ENCODE data around the gene KLHL36.
"Not testable (repeated sequence)": the region's sequence is repeated elsewhere in the genome, so short reads cannot be mapped to it uniquely, and the experiment has no call there.

KLHL36 gene

GRCh38 chr16:84631153-84631466, 17.2 kb upstream of the KLHL36 start:
- no peak for TF ChIP-seq ARNTL (CRISPR knock-in tag; IDR thresholded peaks at IDR 0.05; ENCODE audit: borderline replicate concordance, low read depth)
- no peak for TF ChIP-seq ISL1 (CRISPR knock-in tag; IDR thresholded peaks at IDR 0.05)
- TF ChIP-seq CSDC2 (CRISPR knock-in tag; IDR thresholded peaks at IDR 0.05): no peak
- no peak for TF ChIP-seq ZC3H10 (CRISPR knock-in tag; IDR thresholded peaks at IDR 0.05)
- no peak for TF ChIP-seq ZFP30 (CRISPR knock-in tag; IDR thresholded peaks at IDR 0.05)
- TF ChIP-seq RARB (CRISPR knock-in tag; IDR thresholded peaks at IDR 0.05): no peak
- TF ChIP-seq OSR1 (CRISPR knock-in tag; IDR thresholded peaks at IDR 0.05): no peak
- TF ChIP-seq TCF4 (CRISPR knock-in tag; IDR thresholded peaks at IDR 0.05; ENCODE audit: borderline replicate concordance): no peak
- no peak for TF ChIP-seq TOX (CRISPR knock-in tag; IDR thresholded peaks at IDR 0.05; ENCODE audit: borderline replicate concordance)
- TF ChIP-seq ESRRG (CRISPR knock-in tag; IDR thresholded peaks at IDR 0.05): no peak
- no peak for TF ChIP-seq ZFP3 (CRISPR knock-in tag; IDR thresholded peaks at IDR 0.05)
- TF ChIP-seq PPARA (CRISPR knock-in tag; IDR thresholded peaks at IDR 0.05; ENCODE audit: borderline replicate concordance): no peak
- TF ChIP-seq, protein P1, sequence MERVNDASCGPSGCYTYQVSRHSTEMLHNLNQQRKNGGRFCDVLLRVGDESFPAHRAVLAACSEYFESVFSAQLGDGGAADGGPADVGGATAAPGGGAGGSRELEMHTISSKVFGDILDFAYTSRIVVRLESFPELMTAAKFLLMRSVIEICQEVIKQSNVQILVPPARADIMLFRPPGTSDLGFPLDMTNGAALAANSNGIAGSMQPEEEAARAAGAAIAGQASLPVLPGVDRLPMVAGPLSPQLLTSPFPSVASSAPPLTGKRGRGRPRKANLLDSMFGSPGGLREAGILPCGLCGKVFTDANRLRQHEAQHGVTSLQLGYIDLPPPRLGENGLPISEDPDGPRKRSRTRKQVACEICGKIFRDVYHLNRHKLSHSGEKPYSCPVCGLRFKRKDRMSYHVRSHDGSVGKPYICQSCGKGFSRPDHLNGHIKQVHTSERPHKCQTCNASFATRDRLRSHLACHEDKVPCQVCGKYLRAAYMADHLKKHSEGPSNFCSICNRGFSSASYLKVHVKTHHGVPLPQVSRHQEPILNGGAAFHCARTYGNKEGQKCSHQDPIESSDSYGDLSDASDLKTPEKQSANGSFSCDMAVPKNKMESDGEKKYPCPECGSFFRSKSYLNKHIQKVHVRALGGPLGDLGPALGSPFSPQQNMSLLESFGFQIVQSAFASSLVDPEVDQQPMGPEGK (CRISPR knock-in tag; IDR thresholded peaks at IDR 0.05; ENCODE audit: borderline replicate concordance): no peak
- TF ChIP-seq, protein P2, sequence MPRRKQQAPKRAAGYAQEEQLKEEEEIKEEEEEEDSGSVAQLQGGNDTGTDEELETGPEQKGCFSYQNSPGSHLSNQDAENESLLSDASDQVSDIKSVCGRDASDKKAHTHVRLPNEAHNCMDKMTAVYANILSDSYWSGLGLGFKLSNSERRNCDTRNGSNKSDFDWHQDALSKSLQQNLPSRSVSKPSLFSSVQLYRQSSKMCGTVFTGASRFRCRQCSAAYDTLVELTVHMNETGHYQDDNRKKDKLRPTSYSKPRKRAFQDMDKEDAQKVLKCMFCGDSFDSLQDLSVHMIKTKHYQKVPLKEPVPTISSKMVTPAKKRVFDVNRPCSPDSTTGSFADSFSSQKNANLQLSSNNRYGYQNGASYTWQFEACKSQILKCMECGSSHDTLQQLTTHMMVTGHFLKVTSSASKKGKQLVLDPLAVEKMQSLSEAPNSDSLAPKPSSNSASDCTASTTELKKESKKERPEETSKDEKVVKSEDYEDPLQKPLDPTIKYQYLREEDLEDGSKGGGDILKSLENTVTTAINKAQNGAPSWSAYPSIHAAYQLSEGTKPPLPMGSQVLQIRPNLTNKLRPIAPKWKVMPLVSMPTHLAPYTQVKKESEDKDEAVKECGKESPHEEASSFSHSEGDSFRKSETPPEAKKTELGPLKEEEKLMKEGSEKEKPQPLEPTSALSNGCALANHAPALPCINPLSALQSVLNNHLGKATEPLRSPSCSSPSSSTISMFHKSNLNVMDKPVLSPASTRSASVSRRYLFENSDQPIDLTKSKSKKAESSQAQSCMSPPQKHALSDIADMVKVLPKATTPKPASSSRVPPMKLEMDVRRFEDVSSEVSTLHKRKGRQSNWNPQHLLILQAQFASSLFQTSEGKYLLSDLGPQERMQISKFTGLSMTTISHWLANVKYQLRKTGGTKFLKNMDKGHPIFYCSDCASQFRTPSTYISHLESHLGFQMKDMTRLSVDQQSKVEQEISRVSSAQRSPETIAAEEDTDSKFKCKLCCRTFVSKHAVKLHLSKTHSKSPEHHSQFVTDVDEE (CRISPR knock-in tag; IDR thresholded peaks at IDR 0.05): no peak
- TF ChIP-seq, protein P3, sequence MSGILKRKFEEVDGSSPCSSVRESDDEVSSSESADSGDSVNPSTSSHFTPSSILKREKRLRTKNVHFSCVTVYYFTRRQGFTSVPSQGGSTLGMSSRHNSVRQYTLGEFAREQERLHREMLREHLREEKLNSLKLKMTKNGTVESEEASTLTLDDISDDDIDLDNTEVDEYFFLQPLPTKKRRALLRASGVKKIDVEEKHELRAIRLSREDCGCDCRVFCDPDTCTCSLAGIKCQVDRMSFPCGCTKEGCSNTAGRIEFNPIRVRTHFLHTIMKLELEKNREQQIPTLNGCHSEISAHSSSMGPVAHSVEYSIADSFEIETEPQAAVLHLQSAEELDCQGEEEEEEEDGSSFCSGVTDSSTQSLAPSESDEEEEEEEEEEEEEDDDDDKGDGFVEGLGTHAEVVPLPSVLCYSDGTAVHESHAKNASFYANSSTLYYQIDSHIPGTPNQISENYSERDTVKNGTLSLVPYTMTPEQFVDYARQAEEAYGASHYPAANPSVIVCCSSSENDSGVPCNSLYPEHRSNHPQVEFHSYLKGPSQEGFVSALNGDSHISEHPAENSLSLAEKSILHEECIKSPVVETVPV (CRISPR knock-in tag; IDR thresholded peaks at IDR 0.05): no peak
- no peak for TF ChIP-seq SNAI2 (CRISPR knock-in tag; IDR thresholded peaks at IDR 0.05)
- TF ChIP-seq POU6F1 (CRISPR knock-in tag; IDR thresholded peaks at IDR 0.05; ENCODE audit: borderline replicate concordance, low read depth): no peak
- TF ChIP-seq GLIS3 (CRISPR knock-in tag; IDR thresholded peaks at IDR 0.05): no peak
- TF ChIP-seq ZNF565 (CRISPR knock-in tag; conservative IDR thresholded peaks at IDR 0.05; ENCODE audit: low read depth): no peak
- ATAC-seq: no peak

GRCh38 chr16:84631886-84632285, 16.4 kb upstream of the KLHL36 start:
- no peak for TF ChIP-seq BACH2 (CRISPR knock-in tag; IDR thresholded peaks at IDR 0.05; ENCODE audit: borderline replicate concordance)
- no peak for TF ChIP-seq TOX (CRISPR knock-in tag; IDR thresholded peaks at IDR 0.05; ENCODE audit: borderline replicate concordance)
- TF ChIP-seq ZC3H10 (CRISPR knock-in tag; IDR thresholded peaks at IDR 0.05): no peak
- TF ChIP-seq SNAI2 (CRISPR knock-in tag; IDR thresholded peaks at IDR 0.05): no peak
- TF ChIP-seq POU6F1 (CRISPR knock-in tag; IDR thresholded peaks at IDR 0.05; ENCODE audit: borderline replicate concordance, low read depth): no peak
- TF ChIP-seq CSDC2 (CRISPR knock-in tag; IDR thresholded peaks at IDR 0.05): no peak
- no peak for TF ChIP-seq GLIS3 (CRISPR knock-in tag; IDR thresholded peaks at IDR 0.05)
- TF ChIP-seq, protein P1 (CRISPR knock-in tag; IDR thresholded peaks at IDR 0.05; ENCODE audit: borderline replicate concordance): no peak
- no peak for TF ChIP-seq ZNF70 (CRISPR knock-in tag; IDR thresholded peaks at IDR 0.05)
- no peak for TF ChIP-seq RARB (CRISPR knock-in tag; IDR thresholded peaks at IDR 0.05)
- TF ChIP-seq ZNF565 (CRISPR knock-in tag; conservative IDR thresholded peaks at IDR 0.05; ENCODE audit: low read depth): no peak
- TF ChIP-seq ARNTL (CRISPR knock-in tag; IDR thresholded peaks at IDR 0.05; ENCODE audit: borderline replicate concordance, low read depth): no peak
- TF ChIP-seq ISL1 (CRISPR knock-in tag; IDR thresholded peaks at IDR 0.05): no peak
- no peak for TF ChIP-seq TCF4 (CRISPR knock-in tag; IDR thresholded peaks at IDR 0.05; ENCODE audit: borderline replicate concordance)
- no peak for TF ChIP-seq ZNF8 (CRISPR knock-in tag; IDR thresholded peaks at IDR 0.05)
- ATAC-seq: no peak

GRCh38 chr16:84632862-84633261, 15.4 kb upstream of the KLHL36 start:
- ATAC-seq: not testable (repeated sequence)

Measured in SK-N-SH treated with all-trans-retinoic acid at 6 μM for 48 hours (cell line).